Vagina (tissue), 2 donors: ENCODE data around the gene ENKD1.

Experiments
- POLR2A ChIP-seq, 2 donors: fragments of 450-650 bp; IDR thresholded peaks; one replicate each; pipeline ENCODE4 v1.6.1; 2017; ENCODE audit warnings: antibody characterized with exemption in 2 of 2, mild to moderate bottlenecking in 2 of 2, moderate library complexity in 2 of 2
- POLR2AphosphoS5 ChIP-seq, 2 donors: sonication (generic); formaldehyde crosslinking; IDR thresholded peaks; one replicate each; pipeline ENCODE4 v1.9.0; 2017; ENCODE audit warnings: antibody characterized with exemption in 2 of 2, mild to moderate bottlenecking in 2 of 2, low read depth in 1 of 2; ENCODE audit not compliant: insufficient read depth in 1 of 2
- TF ChIP-seq, protein P1 (sequence below), 3 experiments: fragments of 450-650 bp in 2 of 3; fragments of 200-600 bp in 1 of 3; sonication (generic) in 1 of 3; IDR thresholded peaks; one replicate each; pipeline ENCODE4 v1.5.1; 2017 to 2019; ENCODE audit warnings: antibody characterized with exemption in 3 of 3, mild to moderate bottlenecking in 2 of 3, moderate library complexity in 2 of 3

DNA sequence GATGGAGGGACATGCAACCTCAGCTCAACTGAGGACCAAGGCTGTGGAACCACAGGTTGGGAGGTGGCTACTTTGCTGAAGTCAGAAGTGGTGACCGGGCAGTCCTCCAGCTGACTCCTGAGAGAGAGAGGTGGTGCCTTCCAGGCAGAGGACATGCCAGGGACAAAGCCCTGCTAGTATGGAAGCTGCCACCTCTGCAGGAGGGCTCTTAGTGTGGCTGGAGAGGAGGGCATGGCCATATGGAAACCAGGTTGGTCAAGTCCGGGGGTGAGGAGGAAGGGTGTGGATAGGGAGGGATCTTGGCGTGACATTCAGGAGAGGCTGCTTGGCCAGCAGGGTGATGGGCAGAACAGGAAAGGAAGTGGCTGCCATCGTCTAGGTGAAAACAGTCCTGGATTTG, 5.8 kb upstream of the ENKD1 start:
- TF ChIP-seq, protein P1, sequence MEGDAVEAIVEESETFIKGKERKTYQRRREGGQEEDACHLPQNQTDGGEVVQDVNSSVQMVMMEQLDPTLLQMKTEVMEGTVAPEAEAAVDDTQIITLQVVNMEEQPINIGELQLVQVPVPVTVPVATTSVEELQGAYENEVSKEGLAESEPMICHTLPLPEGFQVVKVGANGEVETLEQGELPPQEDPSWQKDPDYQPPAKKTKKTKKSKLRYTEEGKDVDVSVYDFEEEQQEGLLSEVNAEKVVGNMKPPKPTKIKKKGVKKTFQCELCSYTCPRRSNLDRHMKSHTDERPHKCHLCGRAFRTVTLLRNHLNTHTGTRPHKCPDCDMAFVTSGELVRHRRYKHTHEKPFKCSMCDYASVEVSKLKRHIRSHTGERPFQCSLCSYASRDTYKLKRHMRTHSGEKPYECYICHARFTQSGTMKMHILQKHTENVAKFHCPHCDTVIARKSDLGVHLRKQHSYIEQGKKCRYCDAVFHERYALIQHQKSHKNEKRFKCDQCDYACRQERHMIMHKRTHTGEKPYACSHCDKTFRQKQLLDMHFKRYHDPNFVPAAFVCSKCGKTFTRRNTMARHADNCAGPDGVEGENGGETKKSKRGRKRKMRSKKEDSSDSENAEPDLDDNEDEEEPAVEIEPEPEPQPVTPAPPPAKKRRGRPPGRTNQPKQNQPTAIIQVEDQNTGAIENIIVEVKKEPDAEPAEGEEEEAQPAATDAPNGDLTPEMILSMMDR (IDR thresholded peaks at IDR 0.05), result no peak
- TF ChIP-seq POLR2AphosphoS5 (IDR thresholded peaks at IDR 0.05; ENCODE audit: insufficient read depth in 1 of 2, low read depth in 1 of 2), result no peak
- TF ChIP-seq POLR2A (IDR thresholded peaks at IDR 0.05), result no peak
